Kidney (tissue), 14 donors: ENCODE measurements around the gene MMP10. TPM values are rescaled to one million over a fixed set of nuclear protein-coding genes. Genes with fewer than 3 reads are reported as not detected.

ENCODE experiments used
- DNase-seq, 5 donors: peaks; one replicate each; pipeline ENCODE4 v3.0.0-alpha.2; 2013 to 2020
- FAIRE-seq: peaks from 2 replicates; lab custom pipeline; 2012; peaks lifted over from hg19 to GRCh38; lab: Jason Lieb, UNC
- H3K27ac ChIP-seq, 2 donors: one replicate each; pipeline ENCODE4 v1.7.0; 2013; ENCODE audit warnings: low read depth in 2 of 2, low read length in 2 of 2, inconsistent platforms in 1 of 2
- H3K27me3 ChIP-seq: one replicate; pipeline ENCODE4 v1.7.1; 2013; ENCODE audit warnings: low read length, inconsistent platforms; ENCODE audit not compliant: control insufficient read depth, insufficient read depth
- H3K36me3 ChIP-seq, 3 donors: one replicate each; pipeline versions ENCODE4 v1.7.0 to v1.7.1; 2013; ENCODE audit warnings: low read length in 3 of 3, control low read depth in 1 of 3, inconsistent platforms in 1 of 3; ENCODE audit not compliant: insufficient read depth in 3 of 3, control insufficient read depth in 2 of 3
- H3K4me1 ChIP-seq, 3 donors: one replicate each; pipeline versions ENCODE4 v1.7.0 to v1.7.1; 2013; ENCODE audit warnings: low read length in 3 of 3, inconsistent platforms in 1 of 3, low read depth in 1 of 3; ENCODE audit not compliant: control insufficient read depth in 2 of 3, insufficient read depth in 2 of 3
- H3K4me3 ChIP-seq, 3 donors: one replicate each; pipeline versions ENCODE4 v1.7.0 to v1.8.1; 2013; ENCODE audit warnings: low read length in 3 of 3, control low read depth in 1 of 3, inconsistent platforms in 1 of 3
- H3K9ac ChIP-seq, 3 donors: one replicate each; pipeline versions ENCODE4 v1.7.0 to v1.7.1; 2013; ENCODE audit warnings: low read length in 3 of 3, control low read depth in 1 of 3, inconsistent platforms in 1 of 3
- H3K9me3 ChIP-seq, 3 donors: one replicate each; pipeline versions ENCODE4 v1.7.0 to v1.7.1; 2013; ENCODE audit warnings: low read length in 3 of 3, control low read depth in 1 of 3, inconsistent platforms in 1 of 3; ENCODE audit not compliant: control insufficient read depth in 2 of 3, insufficient read depth in 1 of 3
- CTCF ChIP-seq: IDR thresholded peaks from 3 replicates; pipeline ENCODE4 v1.5.1; 2012; ENCODE audit warnings: mild to moderate bottlenecking, moderate library complexity, borderline replicate concordance; ENCODE audit not compliant: insufficient read depth; ENCODE audit errors: extremely low read depth
- intact Hi-C: fragments of 100-400 bp; cut with DNase I; formaldehyde crosslinking; loops from one replicate; pipeline ENCODE4 v1.11.1; 2022
- polyA plus RNA-seq: library from polyadenylated mRNA; stranded (reverse); fragments of 350-450 nt; fragmentation: Illumina TruSeq; extraction: RNeasy Lipid Tissue Mini Kit (QIAGEN cat#74804); gene quantifications from one replicate; pipeline ENCODE4 v1.2.3, GENCODE V29; 2014; ENCODE audit warnings: low read depth, low replicate concordance; ENCODE audit not compliant: insufficient read depth
- total RNA-seq: library from RNA; stranded (reverse); fragmentation: NEBNext Ultra II Directional; extraction: Animal tissue kit (Norgen Biotek cat#: 25700); gene quantifications from one replicate; pipeline ENCODE4 v1.2.1, GENCODE V29; 2021
- donor health status: control.
- donor health status: control.
- donor health status: control.
- donor health status: control.
- donor health status: control.
- donor health status: DM: yes; HTN: yes; CAD: no.
- donor health status: Normal renal cell carcinoma (clear cell type).

Gene MMP10
- total and polyA plus RNA-seq, 2 donors from 2014 or later, result 0.22 TPM; not detected in 1

- DNase-seq (no peak), FAIRE-seq (no peak)
- Histone ChIP-seq H3K36me3 (no peaks in the 10 kb centered on the region), H3K9ac (no peak within 1 kb of the TSS), H3K27ac (no peak within 1 kb of the TSS), H3K9me3 (no peaks in the 10 kb centered on the region), H3K27me3 (no peaks in the 10 kb centered on the region), H3K4me3 (no peak within 1 kb of the TSS), H3K4me1 (no peaks in the 10 kb centered on the region)
- no peak for TF ChIP-seq CTCF
- intact Hi-C loops, result no loop called here
Measured at GRCh38 chr11:102724904-102725500, 55.4 kb downstream of the MMP10 start, which contains the start of gene MMP8. MMP8 (minus strand) TSS chr11:102724954; CDS start chr11:102724855, 99 bp downstream.

- intact Hi-C loops, result no loop called here
- no peak for FAIRE-seq
- no peak for TF ChIP-seq CTCF
Measured at GRCh38 chr11:102722821-102723220, 57.6 kb downstream of the MMP10 start.

More at GRCh38 chr11:102722821-102723220, 57.6 kb downstream of the MMP10 start:
- Histone ChIP-seq H3K9me3 (no peaks in the 10 kb centered on the region), H3K27ac (no peak overlapping the region), H3K27me3 (no peaks in the 10 kb centered on the region), H3K9ac (no peak overlapping the region), H3K4me3 (no peak overlapping the region), H3K36me3 (no peaks in the 10 kb centered on the region), H3K4me1 (no peaks in the 10 kb centered on the region)
- DNase-seq, result no peak

Other genes starting within 250 kb of the MMP10 start
- gene MMP7, start 249.9 kb downstream of the MMP10 start, total RNA-seq, result 1,380 TPM
- 101 TPM for gene MMP7, start 249.9 kb downstream of the MMP10 start, polyA plus RNA-seq
- not detected for gene MMP20, start 155.3 kb downstream of the MMP10 start, total RNA-seq
- gene MMP20, start 155.3 kb downstream of the MMP10 start, polyA plus RNA-seq, result not detected
- gene MMP27, start 74.9 kb downstream of the MMP10 start, total RNA-seq, result not detected
- gene MMP27, start 74.9 kb downstream of the MMP10 start, polyA plus RNA-seq, result not detected
- gene MMP8, start 55.7 kb downstream of the MMP10 start, total RNA-seq, result 0.16 TPM
- gene MMP8, start 55.7 kb downstream of the MMP10 start, polyA plus RNA-seq, result not detected
- gene MMP1, start 17.5 kb upstream of the MMP10 start, total RNA-seq, result 0.82 TPM
- 0.26 TPM for gene MMP1, start 17.5 kb upstream of the MMP10 start, polyA plus RNA-seq
- gene MMP3, start 63.0 kb upstream of the MMP10 start, total RNA-seq, result 0.44 TPM
- not detected for gene MMP3, start 63.0 kb upstream of the MMP10 start, polyA plus RNA-seq
- gene MMP12, start 94.4 kb upstream of the MMP10 start, total RNA-seq, result not detected
- not detected for gene MMP12, start 94.4 kb upstream of the MMP10 start, polyA plus RNA-seq
- not detected for gene MMP13, start 175.1 kb upstream of the MMP10 start, total RNA-seq
- not detected for gene MMP13, start 175.1 kb upstream of the MMP10 start, polyA plus RNA-seq